Brain microvascular endothelial cell (primary cell): ENCODE results near the gene PGM2.

Experiments used
- DNase-seq: peaks from one replicate; pipeline ENCODE4 v3.0.0-alpha.2; 2020
- H3K27ac ChIP-seq: fragments of 250-450 bp; sonication (Bioruptor Pico); 2 replicates; pipeline ENCODE4 v1.5.1; 2020; ENCODE audit warnings: mild to moderate bottlenecking, moderate library complexity
- H3K27me3 ChIP-seq: fragments of 250-450 bp; sonication (Bioruptor Pico); replicated peaks from 2 replicates; pipeline ENCODE4 v1.5.1; 2020; ENCODE audit warnings: mild to moderate bottlenecking
- H3K36me3 ChIP-seq: fragments of 250-450 bp; sonication (Bioruptor Pico); replicated peaks from 2 replicates; pipeline ENCODE4 v1.5.1; 2020; ENCODE audit warnings: mild to moderate bottlenecking
- H3K4me3 ChIP-seq: 2 replicates; pipeline ENCODE4 v1.5.1; 2011; ENCODE audit warnings: low read depth, mild to moderate bottlenecking, control low read depth, low read length, moderate library complexity
- CTCF ChIP-seq: IDR thresholded peaks from 2 replicates; pipeline ENCODE4 v1.5.1; 2011; ENCODE audit warnings: low read depth, mild to moderate bottlenecking, moderate library complexity, low read length, control low read depth, inconsistent platforms; ENCODE audit errors: missing control alignments
- in situ Hi-C: cut with HindIII; loops from 2 replicates; pipeline ENCODE4 v1.10.0; 2017; ENCODE audit warnings: low sequenced_read_pairs, low pct_ligation_motif_present

The PGM2 gene

GRCh38 chr4:37882665-37883296 is 56.3 kb downstream of the PGM2 start:
- Histone ChIP-seq H3K27me3 (no peaks in the 10 kb centered on the region), H3K4me3 (no peak overlapping the region), H3K36me3 (no peaks in the 10 kb centered on the region), H3K27ac (no peak overlapping the region)
- in situ Hi-C loops, result no loop called here
- DNase-seq, result no peak
- TF ChIP-seq CTCF, result peak; percentile 17

GRCh38 chr4:37884855-37885487 is 58.5 kb downstream of the PGM2 start:
- H3K4me3 ChIP-seq, result no peak overlapping the region
- no peak for DNase-seq
- no peak for TF ChIP-seq CTCF
- in situ Hi-C loops, result no loop called here
- H3K36me3 ChIP-seq, result no peaks in the 10 kb centered on the region
- no peaks in the 10 kb centered on the region for H3K27me3 ChIP-seq
- no peak overlapping the region for H3K27ac ChIP-seq

- Histone ChIP-seq H3K27ac (no peak overlapping the region), H3K27me3 (no peaks in the 10 kb centered on the region), H3K4me3 (no peak overlapping the region), H3K36me3 (no peaks in the 10 kb centered on the region)
- in situ Hi-C loops, result no loop called here
- peak; percentile 45 for DNase-seq
- TF ChIP-seq CTCF, result no peak
Observed at GRCh38 chr4:37885496-37885895, 59.0 kb downstream of the PGM2 start.

GRCh38 chr4:37889849-37890800 is 63.6 kb downstream of the PGM2 start:
- Histone ChIP-seq H3K27ac (no peak overlapping the region), H3K36me3 (no peaks in the 10 kb centered on the region), H3K4me3 (peak overlapping the region; percentile 62), H3K27me3 (no peaks in the 10 kb centered on the region)
- in situ Hi-C loops, result no loop called here
- DNase-seq, result no peak
- no peak for TF ChIP-seq CTCF

GRCh38 chr4:37890801-37891259 is 64.3 kb downstream of the PGM2 start, which contains the start of gene TBC1D1:
TSS of gene TBC1D1 (plus strand) at chr4:37891084. CDS start at chr4:37902096, 11,012 bp downstream.
- peak within 1 kb of the TSS; percentile 62 for H3K4me3 ChIP-seq
- no peaks in the 10 kb centered on the region for H3K27me3 ChIP-seq
- TF ChIP-seq CTCF, result no peak
- DNase-seq, result no peak
- H3K27ac ChIP-seq, result no peak within 1 kb of the TSS
- in situ Hi-C loops, result no loop called here
- no peaks in the 10 kb centered on the region for H3K36me3 ChIP-seq
